CD4-positive, alpha-beta T cell treated with Interleukin-12 subunit alpha and Interleukin-12 subunit beta, for 1 hour (primary cell): ENCODE measurements around the gene GRID1.

ENCODE experiments used
- DNase-seq: peaks from one replicate; pipeline ENCODE4 v3.0.0-alpha.2; 2020

GRID1 gene

GRCh38 chr10:86067436-86068050 is 299.1 kb downstream of the GRID1 start:
- DNase-seq, result no peak

- no peak for DNase-seq
These were observed 299.9 kb downstream of the GRID1 start for GRCh38 chr10:86066696-86067095.

GRCh38 chr10:86065711-86066251 is 300.8 kb downstream of the GRID1 start:
- no peak for DNase-seq

GRCh38 chr10:86064931-86065662 is 301.5 kb downstream of the GRID1 start:
- DNase-seq, result no peak

GRCh38 chr10:86064219-86064618 is 302.4 kb downstream of the GRID1 start:
- DNase-seq, result no peak

GRCh38 chr10:86063341-86063740 is 303.3 kb downstream of the GRID1 start:
- DNase-seq, result no peak

GRCh38 chr10:86062647-86063145 is 303.9 kb downstream of the GRID1 start:
- DNase-seq, result no peak

GRCh38 chr10:86062198-86062550 is 304.4 kb downstream of the GRID1 start:
- DNase-seq, result no peak

- no peak for DNase-seq
These were observed 305.1 kb downstream of the GRID1 start for GRCh38 chr10:86061278-86062197.

GRCh38 chr10:86060386-86061277 is 306.0 kb downstream of the GRID1 start:
- DNase-seq, result no peak

- DNase-seq, result no peak
These were observed 306.7 kb downstream of the GRID1 start for GRCh38 chr10:86059892-86060291.

- DNase-seq, result no peak
These were observed 307.6 kb downstream of the GRID1 start for GRCh38 chr10:86058964-86059363.

- no peak for DNase-seq
These were observed 308.9 kb downstream of the GRID1 start for GRCh38 chr10:86057708-86058107.

- DNase-seq, result no peak
These were observed 309.9 kb downstream of the GRID1 start for GRCh38 chr10:86056672-86057071.

GRCh38 chr10:86055928-86056327 is 310.7 kb downstream of the GRID1 start:
- no peak for DNase-seq

GRCh38 chr10:86053675-86054074 is 312.9 kb downstream of the GRID1 start:
- DNase-seq, result no peak

GRCh38 chr10:86051586-86051985 is 315.0 kb downstream of the GRID1 start:
- DNase-seq, result no peak

- no peak for DNase-seq
These were observed 317.2 kb downstream of the GRID1 start for GRCh38 chr10:86049442-86049841.

GRCh38 chr10:86048973-86049372 is 317.6 kb downstream of the GRID1 start:
- no peak for DNase-seq

GRCh38 chr10:86048571-86048970 is 318.0 kb downstream of the GRID1 start:
- DNase-seq, result no peak

- DNase-seq, result peak; percentile 8
These were observed 319.0 kb downstream of the GRID1 start for GRCh38 chr10:86047588-86047987.

- no peak for DNase-seq
These were observed 319.6 kb downstream of the GRID1 start for GRCh38 chr10:86046845-86047460.
